ENCODE results near the gene KL.

The KL gene

GRCh38 chr13:33072759-33073158 is 56.5 kb downstream of the KL start:
- H3K4me2 ChIP-seq (ENCODE audit: insufficient read depth, low read length, poor library complexity, severe bottlenecking): no peak overlapping the region
- H3K18ac ChIP-seq (ENCODE audit: low read length): no peak overlapping the region
- no CpG with 5 or more reads among the region's 1 CpG for WGBS, 2 donors (ENCODE audit: extremely low coverage in 2 of 2, insufficient read length in 2 of 2, insufficient replicate concordance in 1 of 2)
- no peak overlapping the region for H2BK5ac ChIP-seq (ENCODE audit: low read length)
- H3K14ac ChIP-seq (ENCODE audit: low read length): no peak overlapping the region
- no peak overlapping the region for H2AFZ ChIP-seq (ENCODE audit: low read length)
- no peak overlapping the region for H4K8ac ChIP-seq (ENCODE audit: low read depth, low read length)
- H3K4me1 ChIP-seq (ENCODE audit: control insufficient read depth in 2 of 2, insufficient read depth in 1 of 2, low read depth in 1 of 2, low read length in 2 of 2): peaks cover 3 to 5% of the 10 kb centered on the region in 2 donors
- H3K27me3 ChIP-seq (ENCODE audit: control insufficient read depth in 3 of 3, insufficient read depth in 3 of 3, low read depth in 1 of 3, low read length in 3 of 3): no peaks in the 10 kb centered on the region
- H2BK15ac ChIP-seq (ENCODE audit: low read length): no peak overlapping the region
- H3K9me3 ChIP-seq (replicated peaks in 1 of 2; ENCODE audit: control insufficient read depth in 2 of 2, insufficient read depth in 1 of 2, low read depth in 1 of 2, low read length in 2 of 2): no peaks in the 10 kb centered on the region
- no peak overlapping the region for H2BK120ac ChIP-seq (ENCODE audit: low read depth, low read length)
- H2BK12ac ChIP-seq (ENCODE audit: low read length): no peak overlapping the region
- no peak overlapping the region for H4K91ac ChIP-seq (ENCODE audit: low read depth, low read length, poor library complexity)
- H3K23ac ChIP-seq (ENCODE audit: low read depth, low read length, poor library complexity): no peak overlapping the region
- H3K4ac ChIP-seq (ENCODE audit: low read length): no peak overlapping the region
- no peak overlapping the region for H2AK5ac ChIP-seq (ENCODE audit: low read depth, low read length)
- no peaks in the 10 kb centered on the region for H3K79me1 ChIP-seq (ENCODE audit: low read depth, low read length)
- no peaks in the 10 kb centered on the region for H3K36me3 ChIP-seq (replicated peaks in 1 of 2; ENCODE audit: control insufficient read depth in 2 of 2, insufficient read depth in 2 of 2, low read length in 2 of 2)
- H3K9ac ChIP-seq (ENCODE audit: low read depth, low read length, poor library complexity): no peak overlapping the region
- H3K27ac ChIP-seq (replicated peaks; ENCODE audit: low read length): no peak overlapping the region
- H3K4me3 ChIP-seq (ENCODE audit: low read length in 2 of 2): no peak overlapping the region
- no peak for DNase-seq (ENCODE audit: low spot score)

- Histone ChIP-seq H3K79me1 (ENCODE audit: low read depth, low read length) (no peaks in the 10 kb centered on the region), H3K23ac (ENCODE audit: low read depth, low read length, poor library complexity) (no peak overlapping the region), H3K4me2 (ENCODE audit: insufficient read depth, low read length, poor library complexity, severe bottlenecking) (no peak overlapping the region), H3K14ac (ENCODE audit: low read length) (no peak overlapping the region), H3K4me3 (ENCODE audit: low read length in 2 of 2) (no peak overlapping the region), H3K9ac (ENCODE audit: low read depth, low read length, poor library complexity) (no peak overlapping the region), H3K4ac (ENCODE audit: low read length) (no peak overlapping the region), H4K91ac (ENCODE audit: low read depth, low read length, poor library complexity) (no peak overlapping the region), H3K4me1 (ENCODE audit: control insufficient read depth in 2 of 2, insufficient read depth in 1 of 2, low read depth in 1 of 2, low read length in 2 of 2) (peaks cover 3 to 5% of the 10 kb centered on the region in 2 donors), H3K18ac (ENCODE audit: low read length) (no peak overlapping the region), H2BK5ac (ENCODE audit: low read length) (no peak overlapping the region), H2BK15ac (ENCODE audit: low read length) (no peak overlapping the region), H2AFZ (ENCODE audit: low read length) (no peak overlapping the region), H3K27ac (replicated peaks; ENCODE audit: low read length) (no peak overlapping the region), H3K36me3 (replicated peaks in 1 of 2; ENCODE audit: control insufficient read depth in 2 of 2, insufficient read depth in 2 of 2, low read length in 2 of 2) (no peaks in the 10 kb centered on the region), H2BK12ac (ENCODE audit: low read length) (no peak overlapping the region), H3K9me3 (replicated peaks in 1 of 2; ENCODE audit: control insufficient read depth in 2 of 2, insufficient read depth in 1 of 2, low read depth in 1 of 2, low read length in 2 of 2) (no peaks in the 10 kb centered on the region), H3K27me3 (ENCODE audit: control insufficient read depth in 3 of 3, insufficient read depth in 3 of 3, low read depth in 1 of 3, low read length in 3 of 3) (no peaks in the 10 kb centered on the region), H2BK120ac (ENCODE audit: low read depth, low read length) (no peak overlapping the region), H2AK5ac (ENCODE audit: low read depth, low read length) (no peak overlapping the region), H4K8ac (ENCODE audit: low read depth, low read length) (no peak overlapping the region)
- DNase-seq (ENCODE audit: low spot score): no peak
- WGBS, 2 donors (ENCODE audit: extremely low coverage in 2 of 2, insufficient read length in 2 of 2, insufficient replicate concordance in 1 of 2): no CpG with 5 or more reads among the region's 3 CpGs
Observed at GRCh38 chr13:33073338-33073737, 57.1 kb downstream of the KL start.

- no peak overlapping the region for H3K27ac ChIP-seq (replicated peaks; ENCODE audit: low read length)
- no peak overlapping the region for H2BK15ac ChIP-seq (ENCODE audit: low read length)
- H4K8ac ChIP-seq (ENCODE audit: low read depth, low read length): no peak overlapping the region
- H3K27me3 ChIP-seq (ENCODE audit: control insufficient read depth in 3 of 3, insufficient read depth in 3 of 3, low read depth in 1 of 3, low read length in 3 of 3): no peaks in the 10 kb centered on the region
- H3K9ac ChIP-seq (ENCODE audit: low read depth, low read length, poor library complexity): no peak overlapping the region
- no CpG with 5 or more reads among the region's 10 CpGs for WGBS, 2 donors (ENCODE audit: extremely low coverage in 2 of 2, insufficient read length in 2 of 2, insufficient replicate concordance in 1 of 2)
- H3K9me3 ChIP-seq (replicated peaks in 1 of 2; ENCODE audit: control insufficient read depth in 2 of 2, insufficient read depth in 1 of 2, low read depth in 1 of 2, low read length in 2 of 2): no peaks in the 10 kb centered on the region
- DNase-seq (ENCODE audit: low spot score): no peak
- H2AK5ac ChIP-seq (ENCODE audit: low read depth, low read length): peak overlapping the region; percentile 72
- peak overlapping the region; percentile 61 for H3K18ac ChIP-seq (ENCODE audit: low read length)
- H3K23ac ChIP-seq (ENCODE audit: low read depth, low read length, poor library complexity): peak overlapping the region; percentile 85
- H2BK5ac ChIP-seq (ENCODE audit: low read length): no peak overlapping the region
- no peak overlapping the region for H4K91ac ChIP-seq (ENCODE audit: low read depth, low read length, poor library complexity)
- no peak overlapping the region for H3K4ac ChIP-seq (ENCODE audit: low read length)
- no peak overlapping the region for H2BK120ac ChIP-seq (ENCODE audit: low read depth, low read length)
- H3K4me2 ChIP-seq (ENCODE audit: insufficient read depth, low read length, poor library complexity, severe bottlenecking): no peak overlapping the region
- peaks cover 3 to 9% of the 10 kb centered on the region in 2 donors for H3K4me1 ChIP-seq (ENCODE audit: control insufficient read depth in 2 of 2, insufficient read depth in 1 of 2, low read depth in 1 of 2, low read length in 2 of 2)
- no peak overlapping the region for H2AFZ ChIP-seq (ENCODE audit: low read length)
- H3K14ac ChIP-seq (ENCODE audit: low read length): no peak overlapping the region
- H3K79me1 ChIP-seq (ENCODE audit: low read depth, low read length): no peaks in the 10 kb centered on the region
- H3K4me3 ChIP-seq (ENCODE audit: low read length in 2 of 2): no peak overlapping the region
- no peak overlapping the region for H2BK12ac ChIP-seq (ENCODE audit: low read length)
- H3K36me3 ChIP-seq (replicated peaks in 1 of 2; ENCODE audit: control insufficient read depth in 2 of 2, insufficient read depth in 2 of 2, low read length in 2 of 2): no peaks in the 10 kb centered on the region
Observed at GRCh38 chr13:33076001-33076992, 60.1 kb downstream of the KL start.

- H4K91ac ChIP-seq (ENCODE audit: low read depth, low read length, poor library complexity): no peak overlapping the region
- no peaks in the 10 kb centered on the region for H3K27me3 ChIP-seq (ENCODE audit: control insufficient read depth in 3 of 3, insufficient read depth in 3 of 3, low read depth in 1 of 3, low read length in 3 of 3)
- no peak overlapping the region for H2AFZ ChIP-seq (ENCODE audit: low read length)
- H3K23ac ChIP-seq (ENCODE audit: low read depth, low read length, poor library complexity): no peak overlapping the region
- H3K4ac ChIP-seq (ENCODE audit: low read length): no peak overlapping the region
- no peak overlapping the region for H3K18ac ChIP-seq (ENCODE audit: low read length)
- no peak overlapping the region for H4K8ac ChIP-seq (ENCODE audit: low read depth, low read length)
- no peak overlapping the region for H3K4me3 ChIP-seq (ENCODE audit: low read length in 2 of 2)
- no peak overlapping the region for H3K9ac ChIP-seq (ENCODE audit: low read depth, low read length, poor library complexity)
- no peak overlapping the region for H2BK5ac ChIP-seq (ENCODE audit: low read length)
- no peaks in the 10 kb centered on the region for H3K36me3 ChIP-seq (replicated peaks in 1 of 2; ENCODE audit: control insufficient read depth in 2 of 2, insufficient read depth in 2 of 2, low read length in 2 of 2)
- H2AK5ac ChIP-seq (ENCODE audit: low read depth, low read length): no peak overlapping the region
- DNase-seq (ENCODE audit: low spot score): no peak
- H3K27ac ChIP-seq (replicated peaks; ENCODE audit: low read length): no peak overlapping the region
- H2BK12ac ChIP-seq (ENCODE audit: low read length): no peak overlapping the region
- no peaks in the 10 kb centered on the region for H3K79me1 ChIP-seq (ENCODE audit: low read depth, low read length)
- H2BK15ac ChIP-seq (ENCODE audit: low read length): no peak overlapping the region
- no peak overlapping the region for H3K14ac ChIP-seq (ENCODE audit: low read length)
- H3K9me3 ChIP-seq (replicated peaks in 1 of 2; ENCODE audit: control insufficient read depth in 2 of 2, insufficient read depth in 1 of 2, low read depth in 1 of 2, low read length in 2 of 2): no peaks in the 10 kb centered on the region
- no peak overlapping the region for H2BK120ac ChIP-seq (ENCODE audit: low read depth, low read length)
- H3K4me1 ChIP-seq (ENCODE audit: control insufficient read depth in 2 of 2, insufficient read depth in 1 of 2, low read depth in 1 of 2, low read length in 2 of 2): peaks cover 0 to 11% of the 10 kb centered on the region in 2 donors
- no CpG with 5 or more reads among the region's 3 CpGs for WGBS, 2 donors (ENCODE audit: extremely low coverage in 2 of 2, insufficient read length in 2 of 2, insufficient replicate concordance in 1 of 2)
- no peak overlapping the region for H3K4me2 ChIP-seq (ENCODE audit: insufficient read depth, low read length, poor library complexity, severe bottlenecking)
Observed at GRCh38 chr13:33078263-33078662, 62.0 kb downstream of the KL start.
